GM12878 (cell line): ENCODE results near the gene NAALADL2. TPM values are rescaled to one million over a fixed set of nuclear protein-coding genes. Genes with fewer than 3 reads are reported as not detected.

Experiments used
- EED ChIP-seq: sonication (generic); IDR thresholded peaks from 2 replicates; pipeline ENCODE4 v1.6.1; 2016; ENCODE audit warnings: antibody characterized with exemption, low read depth
- IKZF1 ChIP-seq: fragments of 450-650 bp; conservative IDR thresholded peaks from 2 replicates; pipeline ENCODE4 v1.6.1; 2017; ENCODE audit warnings: antibody characterized with exemption, mild to moderate bottlenecking
- KDM1A ChIP-seq: fragments of 200-600 bp; sonication (generic); IDR thresholded peaks from 2 replicates; pipeline ENCODE4 v1.6.1; 2016; ENCODE audit warnings: borderline replicate concordance
- POLR2AphosphoS5 ChIP-seq: IDR thresholded peaks from 2 replicates; pipeline ENCODE4 v1.6.1; 2011; ENCODE audit warnings: mild to moderate bottlenecking, low read length, inconsistent platforms
- SMARCA5 ChIP-seq: fragments of 450-650 bp; IDR thresholded peaks from 2 replicates; pipeline ENCODE4 v1.6.1; 2017; ENCODE audit warnings: mild to moderate bottlenecking
- SPI1 ChIP-seq: IDR thresholded peaks from 2 replicates; pipeline ENCODE4 v1.6.1; 2011; ENCODE audit warnings: low read depth, mild to moderate bottlenecking, low read length, moderate library complexity, borderline replicate concordance; ENCODE audit not compliant: insufficient read depth
- STAT1 ChIP-seq: fragments of 450-650 bp; conservative IDR thresholded peaks from 2 replicates; pipeline ENCODE4 v1.6.1; 2014; ENCODE audit warnings: antibody characterized with exemption, mild to moderate bottlenecking
- polyA plus RNA-seq, 11 experiments: library from polyadenylated mRNA; depleted of rRNA in 4 of 11; unstranded in 6 of 11; stranded (reverse) in 5 of 11; fragments of >200 nt; fragmentation: Nextera tagmentation in 4 of 11; fragmentation: Illumina TruSeq in 1 of 11; extraction: Ambion mirVana in 4 of 11; extraction: Trizol in 1 of 11; gene quantifications; 1 replicate in 1 of 11; 2 replicates in 10 of 11; pipeline versions ENCODE4 v1.2.1 to v1.2.3, GENCODE V29; 2011 to 2016; ENCODE audit warnings: inconsistent platforms in 2 of 11, missing spikeins in 2 of 11, low read depth in 1 of 11
- total RNA-seq, 4 experiments: library from RNA; depleted of rRNA in 3 of 4; stranded (reverse); fragments of >200 nt in 3 of 4; fragmentation: Illumina TruSeq in 1 of 4; extraction: Trizol in 1 of 4; gene quantifications; 2 replicates each; pipeline versions ENCODE4 v1.2.1 to v1.2.3, GENCODE V29; 2013 to 2021
- TF ChIP-seq, protein P1 (sequence below): fragments of 450-650 bp; IDR thresholded peaks from 2 replicates; pipeline ENCODE4 v1.6.1; 2018; ENCODE audit warnings: borderline replicate concordance, mild to moderate bottlenecking; ENCODE audit not compliant: partially characterized antibody
- TF ChIP-seq, protein P2 (sequence below): fragments of 150-350 bp; IDR thresholded peaks from 2 replicates; pipeline ENCODE4 v1.6.1; 2014; ENCODE audit warnings: mild to moderate bottlenecking, low read depth, low read length
- TF ChIP-seq, protein P3 (sequence below): fragments of 450-650 bp; IDR thresholded peaks from 2 replicates; pipeline ENCODE4 v1.6.1; 2016; ENCODE audit warnings: mild to moderate bottlenecking

Gene NAALADL2
- total and polyA plus RNA-seq, 10 of the 15 experiments (the other 5 are each of a cell fraction or from before 2014, with no cell fraction given) = 0.06 to 10.8 (median 0.46) TPM

DNA sequence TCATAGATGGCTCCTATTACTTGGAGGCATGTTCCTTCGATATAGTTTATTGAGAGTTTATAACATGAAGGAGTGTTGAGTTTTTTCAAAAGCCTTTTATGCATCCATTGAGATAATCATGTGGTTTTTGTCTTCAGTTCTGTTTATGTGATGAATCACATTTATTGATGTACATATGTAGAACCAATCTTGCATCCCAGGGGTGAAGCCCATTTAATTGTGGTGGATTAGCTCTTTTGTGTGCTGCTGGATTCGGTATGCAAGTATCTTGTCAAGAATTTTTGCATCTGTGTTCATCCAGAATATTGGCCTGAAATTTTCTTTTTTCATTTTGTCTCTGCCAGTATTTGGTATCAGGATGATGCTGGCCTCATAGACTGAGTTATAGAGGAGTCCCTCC, 81.0 kb downstream of the NAALADL2 start (continued):
- TF ChIP-seq, protein P1, sequence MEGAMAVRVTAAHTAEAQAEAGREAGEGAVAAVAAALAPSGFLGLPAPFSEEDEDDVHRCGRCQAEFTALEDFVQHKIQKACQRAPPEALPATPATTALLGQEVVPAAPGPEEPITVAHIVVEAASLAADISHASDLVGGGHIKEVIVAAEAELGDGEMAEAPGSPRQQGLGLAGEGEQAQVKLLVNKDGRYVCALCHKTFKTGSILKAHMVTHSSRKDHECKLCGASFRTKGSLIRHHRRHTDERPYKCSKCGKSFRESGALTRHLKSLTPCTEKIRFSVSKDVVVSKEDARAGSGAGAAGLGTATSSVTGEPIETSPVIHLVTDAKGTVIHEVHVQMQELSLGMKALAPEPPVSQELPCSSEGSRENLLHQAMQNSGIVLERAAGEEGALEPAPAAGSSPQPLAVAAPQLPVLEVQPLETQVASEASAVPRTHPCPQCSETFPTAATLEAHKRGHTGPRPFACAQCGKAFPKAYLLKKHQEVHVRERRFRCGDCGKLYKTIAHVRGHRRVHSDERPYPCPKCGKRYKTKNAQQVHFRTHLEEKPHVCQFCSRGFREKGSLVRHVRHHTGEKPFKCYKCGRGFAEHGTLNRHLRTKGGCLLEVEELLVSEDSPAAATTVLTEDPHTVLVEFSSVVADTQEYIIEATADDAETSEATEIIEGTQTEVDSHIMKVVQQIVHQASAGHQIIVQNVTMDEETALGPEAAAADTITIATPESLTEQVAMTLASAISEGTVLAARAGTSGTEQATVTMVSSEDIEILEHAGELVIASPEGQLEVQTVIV = no peak
- TF ChIP-seq KDM1A (no peak), POLR2AphosphoS5 (no peak), IKZF1 (no peak), SPI1 (no peak), EED (no peak), STAT1 (no peak), SMARCA5 (no peak)
- TF ChIP-seq, protein P2, sequence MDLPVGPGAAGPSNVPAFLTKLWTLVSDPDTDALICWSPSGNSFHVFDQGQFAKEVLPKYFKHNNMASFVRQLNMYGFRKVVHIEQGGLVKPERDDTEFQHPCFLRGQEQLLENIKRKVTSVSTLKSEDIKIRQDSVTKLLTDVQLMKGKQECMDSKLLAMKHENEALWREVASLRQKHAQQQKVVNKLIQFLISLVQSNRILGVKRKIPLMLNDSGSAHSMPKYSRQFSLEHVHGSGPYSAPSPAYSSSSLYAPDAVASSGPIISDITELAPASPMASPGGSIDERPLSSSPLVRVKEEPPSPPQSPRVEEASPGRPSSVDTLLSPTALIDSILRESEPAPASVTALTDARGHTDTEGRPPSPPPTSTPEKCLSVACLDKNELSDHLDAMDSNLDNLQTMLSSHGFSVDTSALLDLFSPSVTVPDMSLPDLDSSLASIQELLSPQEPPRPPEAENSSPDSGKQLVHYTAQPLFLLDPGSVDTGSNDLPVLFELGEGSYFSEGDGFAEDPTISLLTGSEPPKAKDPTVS = no peak
- TF ChIP-seq, protein P3, sequence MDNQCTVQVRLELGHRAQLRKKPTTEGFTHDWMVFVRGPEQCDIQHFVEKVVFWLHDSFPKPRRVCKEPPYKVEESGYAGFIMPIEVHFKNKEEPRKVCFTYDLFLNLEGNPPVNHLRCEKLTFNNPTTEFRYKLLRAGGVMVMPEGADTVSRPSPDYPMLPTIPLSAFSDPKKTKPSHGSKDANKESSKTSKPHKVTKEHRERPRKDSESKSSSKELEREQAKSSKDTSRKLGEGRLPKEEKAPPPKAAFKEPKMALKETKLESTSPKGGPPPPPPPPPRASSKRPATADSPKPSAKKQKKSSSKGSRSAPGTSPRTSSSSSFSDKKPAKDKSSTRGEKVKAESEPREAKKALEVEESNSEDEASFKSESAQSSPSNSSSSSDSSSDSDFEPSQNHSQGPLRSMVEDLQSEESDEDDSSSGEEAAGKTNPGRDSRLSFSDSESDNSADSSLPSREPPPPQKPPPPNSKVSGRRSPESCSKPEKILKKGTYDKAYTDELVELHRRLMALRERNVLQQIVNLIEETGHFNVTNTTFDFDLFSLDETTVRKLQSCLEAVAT = no peak
